ENCODE data around the gene NUP210.

Gene NUP210

GRCh38 chr3:13404626-13405452 is 15.3 kb downstream of the NUP210 start:
- Histone ChIP-seq H3K4me1 (ENCODE audit: control insufficient read depth, insufficient read depth, low read length) (no peaks in the 10 kb centered on the region), H3K9me3 (ENCODE audit: control insufficient read depth in 2 of 2, low read length in 2 of 2) (peaks cover 4 to 5% of the 10 kb centered on the region in 2 donors), H3K27ac (ENCODE audit: low read length) (no peak overlapping the region), H3K27me3 (ENCODE audit: control insufficient read depth in 1 of 2, insufficient read depth in 2 of 2, low read length in 2 of 2) (no peaks in the 10 kb centered on the region), H3K4me3 (ENCODE audit: low read length in 2 of 2) (no peak overlapping the region), H3K36me3 (ENCODE audit: control insufficient read depth in 2 of 2, insufficient read depth in 2 of 2, low read length in 2 of 2) (no peaks in the 10 kb centered on the region), H3K9ac (ENCODE audit: low read length in 2 of 2) (no peak overlapping the region)

- Histone ChIP-seq H3K27ac (ENCODE audit: low read length) (no peak overlapping the region), H3K9ac (ENCODE audit: low read length in 2 of 2) (no peak overlapping the region), H3K4me1 (ENCODE audit: control insufficient read depth, insufficient read depth, low read length) (no peaks in the 10 kb centered on the region), H3K27me3 (ENCODE audit: control insufficient read depth in 1 of 2, insufficient read depth in 2 of 2, low read length in 2 of 2) (no peaks in the 10 kb centered on the region), H3K36me3 (ENCODE audit: control insufficient read depth in 2 of 2, insufficient read depth in 2 of 2, low read length in 2 of 2) (no peaks in the 10 kb centered on the region), H3K9me3 (ENCODE audit: control insufficient read depth in 2 of 2, low read length in 2 of 2) (peaks cover 4 to 5% of the 10 kb centered on the region in 2 donors), H3K4me3 (ENCODE audit: low read length in 2 of 2) (no peak overlapping the region)
These were observed 16.3 kb downstream of the NUP210 start for GRCh38 chr3:13403847-13404246.

- H3K36me3 ChIP-seq (ENCODE audit: control insufficient read depth in 2 of 2, insufficient read depth in 2 of 2, low read length in 2 of 2): no peaks in the 10 kb centered on the region
- peaks cover 4 to 5% of the 10 kb centered on the region in 2 donors for H3K9me3 ChIP-seq (ENCODE audit: control insufficient read depth in 2 of 2, low read length in 2 of 2)
- no peak overlapping the region for H3K4me3 ChIP-seq (ENCODE audit: low read length in 2 of 2)
- H3K4me1 ChIP-seq (ENCODE audit: control insufficient read depth, insufficient read depth, low read length): no peaks in the 10 kb centered on the region
- H3K27ac ChIP-seq (ENCODE audit: low read length): no peak overlapping the region
- no peak overlapping the region for H3K9ac ChIP-seq (ENCODE audit: low read length in 2 of 2)
- no peaks in the 10 kb centered on the region for H3K27me3 ChIP-seq (ENCODE audit: control insufficient read depth in 1 of 2, insufficient read depth in 2 of 2, low read length in 2 of 2)
These were observed 16.8 kb downstream of the NUP210 start for GRCh38 chr3:13403213-13403819.

GRCh38 chr3:13401149-13401548 is 19.0 kb downstream of the NUP210 start:
- Histone ChIP-seq H3K36me3 (ENCODE audit: control insufficient read depth in 2 of 2, insufficient read depth in 2 of 2, low read length in 2 of 2) (peaks cover 1 to 2% of the 10 kb centered on the region in 2 donors), H3K4me1 (ENCODE audit: control insufficient read depth, insufficient read depth, low read length) (no peaks in the 10 kb centered on the region), H3K9me3 (ENCODE audit: control insufficient read depth in 2 of 2, low read length in 2 of 2) (peaks cover 0 to 5% of the 10 kb centered on the region in 2 donors), H3K27ac (ENCODE audit: low read length) (no peak overlapping the region), H3K27me3 (ENCODE audit: control insufficient read depth in 1 of 2, insufficient read depth in 2 of 2, low read length in 2 of 2) (no peaks in the 10 kb centered on the region), H3K4me3 (ENCODE audit: low read length in 2 of 2) (no peak overlapping the region), H3K9ac (ENCODE audit: low read length in 2 of 2) (no peak overlapping the region)

- H3K36me3 ChIP-seq (ENCODE audit: control insufficient read depth in 2 of 2, insufficient read depth in 2 of 2, low read length in 2 of 2): peaks cover 4 to 6% of the 10 kb centered on the region in 2 donors
- H3K9me3 ChIP-seq (ENCODE audit: control insufficient read depth in 2 of 2, low read length in 2 of 2): peaks cover 0 to 5% of the 10 kb centered on the region in 2 donors
- H3K4me3 ChIP-seq (ENCODE audit: low read length in 2 of 2): no peak overlapping the region
- H3K27me3 ChIP-seq (ENCODE audit: control insufficient read depth in 1 of 2, insufficient read depth in 2 of 2, low read length in 2 of 2): no peaks in the 10 kb centered on the region
- H3K27ac ChIP-seq (ENCODE audit: low read length): no peak overlapping the region
- H3K4me1 ChIP-seq (ENCODE audit: control insufficient read depth, insufficient read depth, low read length): no peaks in the 10 kb centered on the region
- H3K9ac ChIP-seq (ENCODE audit: low read length in 2 of 2): no peak overlapping the region
These were observed 19.9 kb downstream of the NUP210 start for GRCh38 chr3:13400114-13400673.

- no peak overlapping the region for H3K27ac ChIP-seq (ENCODE audit: low read length)
- no peak overlapping the region for H3K9ac ChIP-seq (ENCODE audit: low read length in 2 of 2)
- H3K4me3 ChIP-seq (ENCODE audit: low read length in 2 of 2): no peak overlapping the region
- no peaks in the 10 kb centered on the region for H3K4me1 ChIP-seq (ENCODE audit: control insufficient read depth, insufficient read depth, low read length)
- H3K27me3 ChIP-seq (ENCODE audit: control insufficient read depth in 1 of 2, insufficient read depth in 2 of 2, low read length in 2 of 2): no peaks in the 10 kb centered on the region
- H3K9me3 ChIP-seq (ENCODE audit: control insufficient read depth in 2 of 2, low read length in 2 of 2): peaks cover 0 to 5% of the 10 kb centered on the region in 2 donors
- H3K36me3 ChIP-seq (ENCODE audit: control insufficient read depth in 2 of 2, insufficient read depth in 2 of 2, low read length in 2 of 2): peaks cover 4 to 6% of the 10 kb centered on the region in 2 donors
These were observed 20.5 kb downstream of the NUP210 start for GRCh38 chr3:13399603-13400002.

- H3K36me3 ChIP-seq (ENCODE audit: control insufficient read depth in 2 of 2, insufficient read depth in 2 of 2, low read length in 2 of 2): peaks cover 4 to 6% of the 10 kb centered on the region in 2 donors
- no peak overlapping the region for H3K9ac ChIP-seq (ENCODE audit: low read length in 2 of 2)
- H3K9me3 ChIP-seq (ENCODE audit: control insufficient read depth in 2 of 2, low read length in 2 of 2): no peaks in the 10 kb centered on the region
- no peak overlapping the region for H3K4me3 ChIP-seq (ENCODE audit: low read length in 2 of 2)
- no peak overlapping the region for H3K27ac ChIP-seq (ENCODE audit: low read length)
- no peaks in the 10 kb centered on the region for H3K4me1 ChIP-seq (ENCODE audit: control insufficient read depth, insufficient read depth, low read length)
- no peaks in the 10 kb centered on the region for H3K27me3 ChIP-seq (ENCODE audit: control insufficient read depth in 1 of 2, insufficient read depth in 2 of 2, low read length in 2 of 2)
These were observed 22.8 kb downstream of the NUP210 start for GRCh38 chr3:13397316-13397715.

- H3K36me3 ChIP-seq (ENCODE audit: control insufficient read depth in 2 of 2, insufficient read depth in 2 of 2, low read length in 2 of 2): peaks cover 4 to 6% of the 10 kb centered on the region in 2 donors
- H3K4me1 ChIP-seq (ENCODE audit: control insufficient read depth, insufficient read depth, low read length): no peaks in the 10 kb centered on the region
- H3K4me3 ChIP-seq (ENCODE audit: low read length in 2 of 2): no peak overlapping the region
- H3K27ac ChIP-seq (ENCODE audit: low read length): no peak overlapping the region
- H3K9me3 ChIP-seq (ENCODE audit: control insufficient read depth in 2 of 2, low read length in 2 of 2): no peaks in the 10 kb centered on the region
- H3K27me3 ChIP-seq (ENCODE audit: control insufficient read depth in 1 of 2, insufficient read depth in 2 of 2, low read length in 2 of 2): no peaks in the 10 kb centered on the region
- no peak overlapping the region for H3K9ac ChIP-seq (ENCODE audit: low read length in 2 of 2)
These were observed 25.8 kb downstream of the NUP210 start for GRCh38 chr3:13394363-13394762.

- Histone ChIP-seq H3K9me3 (ENCODE audit: control insufficient read depth in 2 of 2, low read length in 2 of 2) (no peaks in the 10 kb centered on the region), H3K27me3 (ENCODE audit: control insufficient read depth in 1 of 2, insufficient read depth in 2 of 2, low read length in 2 of 2) (no peaks in the 10 kb centered on the region), H3K4me1 (ENCODE audit: control insufficient read depth, insufficient read depth, low read length) (no peaks in the 10 kb centered on the region), H3K4me3 (ENCODE audit: low read length in 2 of 2) (no peak overlapping the region), H3K9ac (ENCODE audit: low read length in 2 of 2) (no peak overlapping the region), H3K36me3 (ENCODE audit: control insufficient read depth in 2 of 2, insufficient read depth in 2 of 2, low read length in 2 of 2) (peaks cover 4 to 6% of the 10 kb centered on the region in 2 donors), H3K27ac (ENCODE audit: low read length) (no peak overlapping the region)
These were observed 26.4 kb downstream of the NUP210 start for GRCh38 chr3:13393427-13394360.

GRCh38 chr3:13391308-13391707 is 28.8 kb downstream of the NUP210 start:
- Histone ChIP-seq H3K27me3 (ENCODE audit: control insufficient read depth in 1 of 2, insufficient read depth in 2 of 2, low read length in 2 of 2) (no peaks in the 10 kb centered on the region), H3K9ac (ENCODE audit: low read length in 2 of 2) (no peak overlapping the region), H3K36me3 (ENCODE audit: control insufficient read depth in 2 of 2, insufficient read depth in 2 of 2, low read length in 2 of 2) (peaks cover 10 to 11% of the 10 kb centered on the region in 2 donors), H3K4me3 (ENCODE audit: low read length in 2 of 2) (no peak overlapping the region), H3K27ac (ENCODE audit: low read length) (no peak overlapping the region), H3K4me1 (ENCODE audit: control insufficient read depth, insufficient read depth, low read length) (no peaks in the 10 kb centered on the region), H3K9me3 (ENCODE audit: control insufficient read depth in 2 of 2, low read length in 2 of 2) (no peaks in the 10 kb centered on the region)
